D721Med (cell line): ENCODE results near the gene TENM4.
"Not testable (repeated sequence)": the region's sequence is repeated elsewhere in the genome, so short reads cannot be mapped to it uniquely, and the experiment has no call there.

Experiments used
- DNase-seq: peaks from one replicate; pipeline ENCODE4 v3.0.0; 2011; ENCODE audit warnings: low spot score; ENCODE audit not compliant: insufficient read length
- FAIRE-seq: peaks from 2 replicates; lab custom pipeline; 2011; peaks lifted over from hg19 to GRCh38; lab: Jason Lieb, UNC
- TF ChIP-seq, protein P1 (sequence below): IDR thresholded peaks from 2 replicates; pipeline ENCODE4 v1.5.1; 2012; ENCODE audit warnings: mild to moderate bottlenecking, control low read depth; ENCODE audit not compliant: insufficient read depth; ENCODE audit errors: missing control alignments

The TENM4 gene

GRCh38 chr11:78638704-78639380 is 802.0 kb downstream of the TENM4 start:
- no peak for DNase-seq
- no peak for FAIRE-seq
- TF ChIP-seq, protein P1, sequence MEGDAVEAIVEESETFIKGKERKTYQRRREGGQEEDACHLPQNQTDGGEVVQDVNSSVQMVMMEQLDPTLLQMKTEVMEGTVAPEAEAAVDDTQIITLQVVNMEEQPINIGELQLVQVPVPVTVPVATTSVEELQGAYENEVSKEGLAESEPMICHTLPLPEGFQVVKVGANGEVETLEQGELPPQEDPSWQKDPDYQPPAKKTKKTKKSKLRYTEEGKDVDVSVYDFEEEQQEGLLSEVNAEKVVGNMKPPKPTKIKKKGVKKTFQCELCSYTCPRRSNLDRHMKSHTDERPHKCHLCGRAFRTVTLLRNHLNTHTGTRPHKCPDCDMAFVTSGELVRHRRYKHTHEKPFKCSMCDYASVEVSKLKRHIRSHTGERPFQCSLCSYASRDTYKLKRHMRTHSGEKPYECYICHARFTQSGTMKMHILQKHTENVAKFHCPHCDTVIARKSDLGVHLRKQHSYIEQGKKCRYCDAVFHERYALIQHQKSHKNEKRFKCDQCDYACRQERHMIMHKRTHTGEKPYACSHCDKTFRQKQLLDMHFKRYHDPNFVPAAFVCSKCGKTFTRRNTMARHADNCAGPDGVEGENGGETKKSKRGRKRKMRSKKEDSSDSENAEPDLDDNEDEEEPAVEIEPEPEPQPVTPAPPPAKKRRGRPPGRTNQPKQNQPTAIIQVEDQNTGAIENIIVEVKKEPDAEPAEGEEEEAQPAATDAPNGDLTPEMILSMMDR = no peak

DNA sequence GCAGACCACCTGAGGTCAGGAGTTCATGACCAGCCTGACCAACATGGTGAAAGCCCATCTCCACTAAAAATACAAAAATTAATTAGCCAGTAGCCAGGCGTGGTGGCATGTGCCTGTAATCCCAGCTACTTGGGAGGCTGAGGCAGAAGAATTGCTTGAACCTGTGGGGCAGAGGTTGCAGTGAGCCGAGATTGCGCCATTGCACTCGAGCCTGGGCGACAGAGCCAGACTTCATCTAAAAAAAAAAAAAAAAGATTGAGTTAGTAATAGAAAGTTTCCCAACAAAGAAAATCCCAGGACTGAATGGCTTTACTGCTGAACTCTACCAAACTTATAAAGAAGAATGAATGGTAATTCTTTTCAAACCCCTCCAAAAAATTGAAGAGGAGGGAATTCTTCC is 803.3 kb downstream of the TENM4 start:
- FAIRE-seq, DNase-seq: not testable (repeated sequence)

DNA sequence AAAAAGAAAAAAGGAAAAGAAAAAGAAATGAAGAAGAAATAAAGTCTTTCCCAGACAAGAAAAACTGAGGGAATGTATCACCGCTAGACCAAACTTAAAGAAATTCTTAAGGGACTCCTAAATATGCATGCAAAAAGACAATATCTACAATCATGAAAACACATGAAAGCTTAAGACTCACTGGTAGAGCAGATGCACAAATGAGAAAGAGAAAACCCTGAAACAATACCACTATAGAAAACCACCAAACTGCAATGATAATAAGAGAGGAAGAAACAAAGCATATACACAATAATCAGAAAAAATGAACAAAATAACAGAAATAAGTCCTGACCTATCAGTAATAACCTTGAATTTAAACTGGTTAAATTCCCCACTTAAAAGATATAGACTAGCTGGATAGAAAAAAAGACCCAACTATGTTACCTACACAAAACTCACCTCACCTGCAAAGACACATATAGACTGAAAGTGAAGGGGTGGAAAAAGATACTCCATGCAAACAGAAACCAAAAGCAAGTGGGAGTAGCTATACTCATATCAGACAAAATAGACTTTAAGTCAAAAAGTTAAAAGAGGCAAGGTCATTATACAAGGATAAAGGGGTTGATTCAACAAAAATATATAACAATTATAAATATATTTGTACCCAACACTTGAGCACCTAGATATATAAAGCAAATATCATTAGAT is 804.9 kb downstream of the TENM4 start:
- TF ChIP-seq, protein P1 = no peak
- FAIRE-seq (no peak), DNase-seq (no peak)

DNA sequence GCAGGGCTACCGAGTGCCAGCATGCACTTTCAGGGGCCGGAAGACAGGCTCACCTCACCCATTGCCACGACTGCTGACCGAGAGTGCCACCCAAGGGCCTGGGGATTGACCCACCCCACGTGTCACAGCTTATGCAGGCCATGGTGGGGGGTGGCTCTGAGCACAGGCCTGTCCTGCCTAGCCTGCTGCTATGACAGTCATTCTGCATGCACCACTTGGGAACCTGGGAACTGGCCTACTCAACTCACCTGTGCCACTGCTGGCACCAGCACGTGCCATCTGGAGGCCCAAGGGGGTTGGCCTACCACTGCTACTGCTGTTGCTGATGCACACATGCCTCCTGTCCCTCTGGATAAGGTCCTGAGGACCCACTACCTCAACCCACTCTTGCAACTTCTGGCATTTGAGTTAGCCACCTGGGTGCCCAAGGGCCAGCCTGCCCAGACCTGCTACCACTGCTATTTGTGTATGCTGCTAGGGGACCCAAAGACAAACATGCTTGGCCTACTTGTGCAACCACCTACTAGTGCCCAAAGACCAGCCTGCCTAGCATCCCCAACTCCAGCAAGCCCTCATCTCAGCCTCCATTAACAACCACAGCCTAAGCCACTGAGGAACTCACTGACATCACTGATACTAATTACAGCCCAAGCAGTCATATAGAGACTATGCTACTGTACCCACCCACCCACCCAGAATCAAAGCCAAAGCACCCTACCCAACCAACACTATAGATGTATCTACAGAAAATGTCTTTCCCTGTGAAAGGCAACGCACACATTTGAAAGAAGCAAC is 807.1 kb downstream of the TENM4 start:
- DNase-seq (no peak), FAIRE-seq (no peak)
- TF ChIP-seq, protein P1 = no peak

- FAIRE-seq (no peak), DNase-seq (no peak)
- TF ChIP-seq, protein P1 = no peak
Observed at GRCh38 chr11:78630561-78631303, 810.1 kb downstream of the TENM4 start.

GRCh38 chr11:78630155-78630554 is 810.7 kb downstream of the TENM4 start:
- TF ChIP-seq, protein P1 = no peak
- no peak for FAIRE-seq

GRCh38 chr11:78622666-78623065 is 818.2 kb downstream of the TENM4 start:
- FAIRE-seq (no peak), DNase-seq (no peak)

More at GRCh38 chr11:78630155-78630554, 810.7 kb downstream of the TENM4 start:
- DNase-seq = no peak

More at GRCh38 chr11:78622666-78623065, 818.2 kb downstream of the TENM4 start:
- TF ChIP-seq, protein P1 = no peak
